IPS-15b (cell line): Measurements from ENCODE around the gene RAB22A.
A peak's percentile ranks its signal among the peaks of the same experiment; 100 is the strongest.

Experiments
- H3K27me3 ChIP-seq: one replicate; pipeline ENCODE4 v1.6.1; 2013; ENCODE audit warnings: low read length; ENCODE audit not compliant: control insufficient read depth, insufficient read depth
- H3K36me3 ChIP-seq: one replicate; pipeline ENCODE4 v1.6.1; 2013; ENCODE audit warnings: low read length; ENCODE audit not compliant: control insufficient read depth, insufficient read depth
- H3K4me1 ChIP-seq: one replicate; pipeline ENCODE4 v1.6.1; 2013; ENCODE audit warnings: mild to moderate bottlenecking, low read length; ENCODE audit not compliant: control insufficient read depth, insufficient read depth
- H3K4me3 ChIP-seq: one replicate; pipeline ENCODE4 v1.5.1; 2013; ENCODE audit warnings: low read depth, low read length
- H3K9ac ChIP-seq: one replicate; pipeline ENCODE4 v1.6.1; 2013; ENCODE audit warnings: low read depth, mild to moderate bottlenecking, low read length
- H3K9me3 ChIP-seq: one replicate; pipeline ENCODE4 v1.6.1; 2013; ENCODE audit warnings: mild to moderate bottlenecking, low read length; ENCODE audit not compliant: control insufficient read depth, insufficient read depth

The RAB22A gene

DNA sequence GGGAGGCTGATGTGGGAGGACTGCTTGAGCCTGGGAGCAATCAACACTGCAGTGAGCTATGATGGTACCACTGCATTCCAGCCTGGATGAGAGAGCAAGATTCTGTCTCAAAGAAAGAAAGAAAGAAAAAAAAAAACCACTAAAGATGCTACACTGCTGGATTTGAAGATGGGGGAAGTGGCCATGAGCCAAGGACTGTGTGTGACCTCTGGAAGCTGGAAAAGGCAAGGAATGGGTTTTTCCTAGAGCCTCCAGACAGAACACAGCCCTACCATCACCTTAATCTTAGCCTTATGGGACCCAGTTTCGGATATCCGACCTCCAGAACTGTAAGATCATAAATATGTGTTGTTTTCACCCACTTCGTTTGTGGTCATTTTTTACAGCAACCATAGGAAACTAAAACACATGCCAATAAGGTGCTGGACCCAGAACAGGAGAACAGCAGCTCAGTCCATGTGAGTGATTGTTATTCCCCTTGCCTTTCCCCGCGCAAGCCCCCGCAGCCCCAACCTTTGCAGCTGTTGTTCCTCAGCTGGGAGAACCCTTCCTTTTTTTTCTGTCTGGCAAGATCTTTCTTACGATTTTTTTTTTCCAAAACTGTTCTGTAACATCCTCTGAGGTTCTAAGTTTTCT lies 68.4 kb downstream of the RAB22A start:
- Histone ChIP-seq H3K9ac (no peak overlapping the region), H3K36me3 (no peaks in the 10 kb centered on the region), H3K27me3 (no peaks in the 10 kb centered on the region), H3K4me1 (peaks cover 25% of the 10 kb centered on the region), H3K9me3 (no peaks in the 10 kb centered on the region), H3K4me3 (no peak overlapping the region)

DNA sequence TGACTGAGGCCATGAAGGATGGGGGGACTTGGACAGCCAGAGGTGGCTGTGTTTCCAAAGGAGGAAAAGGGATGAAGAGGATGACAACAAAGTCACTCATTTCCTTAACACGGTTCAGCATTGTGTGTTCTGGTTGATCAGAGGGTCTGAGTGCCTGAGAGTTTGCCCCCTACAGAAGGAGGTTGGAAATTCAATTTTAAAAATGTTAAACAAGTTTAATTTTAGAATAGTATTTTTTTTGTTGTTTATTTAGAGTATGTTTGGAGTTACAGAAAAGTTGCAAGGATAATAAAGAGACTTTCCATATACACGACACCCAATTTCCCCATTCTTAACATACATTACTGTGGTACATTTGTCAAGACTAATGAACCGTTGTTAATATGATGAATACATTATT lies 69.2 kb downstream of the RAB22A start:
- no peak overlapping the region for H3K9ac ChIP-seq
- H3K36me3 ChIP-seq = no peaks in the 10 kb centered on the region
- no peaks in the 10 kb centered on the region for H3K27me3 ChIP-seq
- H3K4me1 ChIP-seq = peaks cover 22% of the 10 kb centered on the region
- H3K9me3 ChIP-seq = no peaks in the 10 kb centered on the region
- no peak overlapping the region for H3K4me3 ChIP-seq

DNA sequence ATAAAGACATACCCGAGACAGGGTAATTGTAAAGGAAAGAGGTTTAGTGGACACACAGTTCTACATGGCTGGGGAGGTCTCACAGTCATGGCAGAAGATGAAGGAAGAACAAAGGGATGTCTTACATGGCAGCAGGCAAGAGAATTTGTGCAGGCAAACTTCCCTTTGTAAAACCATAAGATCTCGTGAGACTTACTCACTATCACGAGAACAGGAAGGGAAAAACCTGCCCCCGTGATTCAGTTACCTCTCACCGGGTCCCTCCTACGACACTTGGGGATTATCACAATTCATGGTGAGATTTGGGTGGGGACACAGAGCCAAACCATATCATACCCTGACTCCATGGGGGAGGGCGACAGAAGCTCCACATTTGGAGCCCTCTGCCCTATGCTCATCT lies 72.1 kb downstream of the RAB22A start:
- H3K9me3 ChIP-seq = no peaks in the 10 kb centered on the region
- H3K9ac ChIP-seq = no peak overlapping the region
- H3K36me3 ChIP-seq = no peaks in the 10 kb centered on the region
- no peaks in the 10 kb centered on the region for H3K4me1 ChIP-seq
- no peak overlapping the region for H3K4me3 ChIP-seq
- H3K27me3 ChIP-seq = no peaks in the 10 kb centered on the region

DNA sequence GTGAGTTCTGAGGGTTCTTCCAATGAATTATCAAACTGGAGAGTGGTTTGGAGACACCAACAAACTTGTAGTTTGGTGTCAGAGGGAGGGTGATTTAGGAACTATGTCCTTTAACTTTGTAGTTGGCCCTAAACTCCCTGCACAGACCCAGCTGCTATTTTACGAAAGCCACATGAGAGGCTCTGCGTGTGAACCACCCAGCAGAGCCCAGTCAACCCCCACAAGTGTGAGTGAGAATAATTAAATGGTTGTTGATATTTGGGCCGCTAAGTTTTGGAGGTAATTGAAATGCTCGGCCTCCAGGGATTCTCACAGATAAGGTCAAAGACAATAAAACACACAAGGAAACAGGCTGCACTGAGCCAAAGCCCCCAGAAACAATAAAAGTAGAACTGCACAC lies 72.6 kb downstream of the RAB22A start:
- Histone ChIP-seq H3K36me3 (no peaks in the 10 kb centered on the region), H3K4me3 (no peak overlapping the region), H3K9me3 (no peaks in the 10 kb centered on the region), H3K27me3 (no peaks in the 10 kb centered on the region), H3K9ac (no peak overlapping the region), H3K4me1 (no peaks in the 10 kb centered on the region)

DNA sequence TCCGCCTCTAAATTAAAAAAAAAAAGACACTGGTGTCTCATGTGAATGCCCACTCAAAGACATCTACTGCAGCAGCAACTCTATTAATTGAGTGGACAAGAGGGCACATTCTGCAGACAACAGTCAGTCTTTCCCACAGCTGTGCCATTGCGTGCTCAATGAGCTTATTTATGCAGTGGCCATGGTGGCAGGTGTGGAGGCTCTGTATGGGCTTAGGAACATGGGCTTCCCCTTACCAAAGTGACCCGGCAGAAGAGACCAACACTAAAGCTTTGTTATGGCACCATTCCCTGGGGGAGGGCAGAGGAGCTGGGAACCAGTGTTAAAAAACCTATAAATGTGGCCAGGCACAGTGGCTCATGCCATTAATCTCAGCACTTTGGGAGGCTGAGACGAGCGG lies 75.3 kb downstream of the RAB22A start:
- H3K9ac ChIP-seq = no peak overlapping the region
- H3K27me3 ChIP-seq = no peaks in the 10 kb centered on the region
- H3K4me3 ChIP-seq = no peak overlapping the region
- H3K4me1 ChIP-seq = peaks cover 2% of the 10 kb centered on the region
- no peaks in the 10 kb centered on the region for H3K9me3 ChIP-seq
- no peaks in the 10 kb centered on the region for H3K36me3 ChIP-seq

DNA sequence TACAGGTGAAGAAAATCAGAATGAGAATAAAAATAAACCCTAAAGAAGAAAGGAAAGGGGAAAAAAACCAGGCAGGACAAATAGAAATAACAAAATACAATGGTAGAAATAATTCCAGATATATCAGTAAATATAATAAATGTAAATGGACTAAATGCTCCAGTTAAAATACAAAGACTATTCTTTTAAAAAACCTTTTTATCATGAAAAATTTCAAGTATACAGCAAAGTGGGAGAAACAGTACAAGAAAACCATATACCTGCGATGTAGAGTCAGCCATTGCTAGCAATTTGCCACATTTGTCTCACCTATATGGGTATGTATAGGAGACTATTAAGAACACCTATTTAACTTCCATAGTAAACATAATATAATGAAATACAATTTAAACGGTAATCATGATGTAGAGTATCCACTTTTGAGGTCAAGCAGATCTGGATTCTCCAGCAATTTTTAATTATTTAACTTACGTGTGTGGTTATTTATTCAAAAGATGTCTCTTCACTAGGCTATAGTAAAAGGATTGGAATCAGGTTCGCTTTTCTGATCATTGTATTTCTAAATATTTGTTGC lies 78.6 kb downstream of the RAB22A start:
- no peak overlapping the region for H3K4me3 ChIP-seq

DNA sequence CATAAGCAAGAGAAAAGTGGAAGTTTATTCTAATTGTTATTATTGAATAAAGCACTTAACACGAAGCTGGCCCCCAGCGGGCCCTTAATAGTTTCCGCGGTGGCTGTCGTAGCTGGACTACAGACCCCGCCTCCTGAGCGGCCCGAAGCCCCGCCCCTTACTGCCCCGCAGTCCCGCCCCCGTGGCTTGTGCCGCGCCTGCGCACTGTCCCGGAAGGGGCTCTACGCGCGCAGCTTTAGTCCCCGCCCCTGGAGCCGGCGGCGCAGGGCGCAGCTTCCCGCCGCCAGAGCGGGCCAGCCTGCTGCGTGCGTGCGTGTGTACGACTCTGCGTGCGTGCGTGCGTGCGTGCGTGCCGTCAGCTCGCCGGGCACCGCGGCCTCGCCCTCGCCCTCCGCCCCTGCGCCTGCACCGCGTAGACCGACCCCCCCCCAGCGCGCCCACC lies 79.4 kb downstream of the RAB22A start, which contains the start of gene VAPB:
Gene VAPB (plus strand): TSS at position 348 of the 442 bp plus-strand sequence. CDS start 231 bp downstream, outside the sequence.
- H3K4me3 ChIP-seq = peak within 1 kb of the TSS; percentile 78
- peaks cover 16% of the 10 kb centered on the region for H3K4me1 ChIP-seq
- no peaks in the 10 kb centered on the region for H3K9me3 ChIP-seq
- H3K9ac ChIP-seq = peak within 1 kb of the TSS; percentile 82
- no peaks in the 10 kb centered on the region for H3K27me3 ChIP-seq
- no peaks in the 10 kb centered on the region for H3K36me3 ChIP-seq

More for the DNA sequence above, 78.6 kb downstream of the RAB22A start:
- no peaks in the 10 kb centered on the region for H3K27me3 ChIP-seq
- H3K9ac ChIP-seq = no peak overlapping the region
- no peaks in the 10 kb centered on the region for H3K36me3 ChIP-seq
- H3K4me1 ChIP-seq = peaks cover 16% of the 10 kb centered on the region
- H3K9me3 ChIP-seq = no peaks in the 10 kb centered on the region

DNA sequence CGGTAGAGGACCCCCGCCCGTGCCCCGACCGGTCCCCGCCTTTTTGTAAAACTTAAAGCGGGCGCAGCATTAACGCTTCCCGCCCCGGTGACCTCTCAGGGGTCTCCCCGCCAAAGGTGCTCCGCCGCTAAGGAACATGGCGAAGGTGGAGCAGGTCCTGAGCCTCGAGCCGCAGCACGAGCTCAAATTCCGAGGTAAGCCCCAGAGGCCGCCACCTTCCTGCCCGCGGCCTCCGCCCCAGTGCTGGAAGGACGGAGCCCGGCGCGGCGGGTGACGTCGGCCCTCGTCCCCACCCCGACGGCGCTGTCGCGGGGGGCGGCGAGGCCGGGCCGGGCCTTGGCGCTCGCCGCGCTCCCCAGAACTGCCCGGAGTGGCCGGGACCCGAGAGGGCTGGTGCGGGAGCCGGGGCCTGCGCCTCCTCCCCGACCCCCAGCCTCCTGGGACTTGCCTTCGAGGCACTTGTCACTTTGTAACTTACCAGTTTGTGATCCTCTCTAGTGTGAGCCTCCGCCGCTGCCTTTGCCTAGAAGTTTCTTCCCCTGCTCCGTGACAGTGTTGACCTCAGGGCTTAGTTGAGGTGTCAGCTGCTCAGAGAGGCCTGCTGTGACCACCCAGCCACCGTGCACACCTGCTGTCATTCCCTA lies 79.9 kb downstream of the RAB22A start:
- H3K4me1 ChIP-seq = peaks cover 16% of the 10 kb centered on the region
- no peaks in the 10 kb centered on the region for H3K9me3 ChIP-seq

DNA sequence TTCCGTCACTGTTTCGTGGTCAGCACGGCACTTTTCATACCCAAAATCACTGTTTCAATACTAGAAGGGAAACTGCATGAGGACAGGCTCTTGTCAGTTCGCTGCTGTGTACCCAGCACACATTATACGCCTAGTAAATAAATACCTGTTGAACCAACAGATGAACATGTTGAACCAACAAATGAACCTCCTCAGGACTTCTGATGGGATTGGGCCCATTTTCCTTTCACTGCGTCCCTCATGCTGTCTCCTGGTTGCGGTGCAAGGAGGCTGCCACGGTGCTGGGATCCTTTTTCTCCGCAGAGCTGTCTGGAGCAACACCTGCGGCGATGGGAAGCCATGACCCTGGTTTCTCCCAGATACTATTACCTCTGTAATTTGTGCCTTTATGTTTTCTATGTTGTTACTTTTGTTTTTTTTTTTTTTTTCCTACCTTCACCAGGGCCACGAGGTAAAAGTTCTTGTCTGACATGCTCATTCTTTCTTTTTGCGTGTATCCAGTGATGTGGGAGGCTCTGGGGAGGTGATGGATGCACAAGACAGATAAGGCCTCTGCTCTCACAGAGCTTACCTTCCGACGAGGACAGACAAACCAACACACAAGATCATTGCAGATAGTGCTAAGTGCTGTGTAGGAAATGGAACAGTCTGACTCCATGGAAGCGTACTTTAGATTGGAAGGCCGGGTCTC lies 80.6 kb downstream of the RAB22A start:
- Histone ChIP-seq H3K4me3 (peak overlapping the region; percentile 78), H3K4me1 (peaks cover 16% of the 10 kb centered on the region), H3K27me3 (no peaks in the 10 kb centered on the region), H3K9ac (peak overlapping the region; percentile 82), H3K36me3 (no peaks in the 10 kb centered on the region), H3K9me3 (no peaks in the 10 kb centered on the region)

More for the DNA sequence above, 79.9 kb downstream of the RAB22A start:
- H3K4me3 ChIP-seq = peak overlapping the region; percentile 78
- H3K36me3 ChIP-seq = no peaks in the 10 kb centered on the region
- peak overlapping the region; percentile 82 for H3K9ac ChIP-seq
- no peaks in the 10 kb centered on the region for H3K27me3 ChIP-seq

DNA sequence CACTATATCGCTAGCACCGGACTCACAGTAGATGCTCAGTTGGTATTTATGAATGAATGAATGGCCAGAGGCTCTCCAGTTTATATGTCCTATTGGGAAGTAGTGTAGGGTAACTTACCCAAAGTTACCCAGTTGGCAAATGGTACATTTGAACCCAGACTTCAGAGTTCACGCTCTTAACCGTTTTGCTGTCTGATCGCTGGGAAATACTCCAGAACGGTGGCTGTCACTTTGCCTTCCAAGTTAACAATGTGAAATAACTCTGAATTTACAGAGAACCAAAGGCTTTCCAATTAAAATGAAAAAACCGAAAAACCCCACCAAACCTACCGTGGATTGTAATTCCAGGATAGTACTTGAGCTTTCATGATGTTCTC lies 81.1 kb downstream of the RAB22A start:
- no peaks in the 10 kb centered on the region for H3K27me3 ChIP-seq
- H3K4me1 ChIP-seq = peaks cover 19% of the 10 kb centered on the region
- H3K9me3 ChIP-seq = no peaks in the 10 kb centered on the region
- no peaks in the 10 kb centered on the region for H3K36me3 ChIP-seq
- no peak overlapping the region for H3K4me3 ChIP-seq
- no peak overlapping the region for H3K9ac ChIP-seq

DNA sequence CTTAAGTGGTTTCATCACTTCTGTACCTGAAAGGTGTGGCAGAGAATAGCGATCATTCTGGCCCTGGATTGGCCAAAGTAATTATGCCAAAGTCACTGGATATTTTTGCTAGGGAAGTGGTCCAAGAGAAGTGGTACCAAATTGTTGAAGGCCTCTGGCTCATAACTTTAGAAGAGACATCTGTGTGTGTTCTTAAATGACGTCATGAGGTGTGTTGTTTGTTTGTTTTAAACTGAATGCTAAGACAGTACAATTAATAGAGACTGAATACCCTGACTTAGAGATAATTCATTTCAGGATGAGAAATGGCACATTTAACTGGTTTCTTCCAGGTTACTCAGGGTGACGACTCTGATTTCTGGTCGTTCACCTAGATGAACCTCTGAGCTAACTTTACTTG lies 82.8 kb downstream of the RAB22A start:
- Histone ChIP-seq H3K4me1 (peaks cover 21% of the 10 kb centered on the region), H3K36me3 (no peaks in the 10 kb centered on the region), H3K9me3 (no peaks in the 10 kb centered on the region), H3K4me3 (no peak overlapping the region), H3K9ac (no peak overlapping the region), H3K27me3 (no peaks in the 10 kb centered on the region)
